Measurements from ENCODE around the gene PTPRM. TPM values are rescaled to one million over a fixed set of nuclear protein-coding genes. Genes with fewer than 3 reads are reported as not detected.

PTPRM gene
- total RNA-seq, 1 donor from 2014 or later, result 10.7 TPM

DNA sequence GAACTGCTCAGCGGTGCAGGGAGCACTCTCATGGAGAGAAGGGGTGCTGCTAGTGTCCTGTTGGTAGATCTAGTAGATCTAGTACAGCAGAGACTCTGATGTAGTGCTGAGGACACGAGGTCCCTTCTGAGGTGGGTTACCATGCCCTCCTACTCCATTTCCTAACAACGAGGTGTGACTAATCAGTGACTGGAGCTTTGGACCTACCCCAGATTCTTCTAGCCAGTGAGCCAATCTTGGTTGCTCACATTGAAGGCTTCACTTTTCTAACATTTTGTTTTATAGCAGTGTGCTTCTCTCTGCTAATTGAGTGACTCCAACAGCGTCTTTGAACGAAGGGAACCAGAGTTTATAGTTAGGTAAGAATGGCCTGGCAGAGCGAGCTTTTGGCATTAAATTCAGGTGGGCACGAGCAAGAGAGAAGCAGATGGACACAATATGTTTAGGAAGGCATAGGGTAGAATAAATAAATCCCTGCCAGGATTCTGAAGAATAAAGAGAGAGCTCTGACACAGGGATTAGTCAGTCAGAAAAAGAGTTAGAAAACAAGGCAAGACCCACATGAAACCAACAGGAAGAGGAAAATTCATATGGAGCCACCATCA lies 736.1 kb downstream of the PTPRM start:
- no peak for DNase-seq (ENCODE audit: low spot score)
- Mint-ChIP-seq H3K9me3 (no peaks in the 10 kb centered on the region), H3K27ac (no peak overlapping the region), H3K4me3 (no peak overlapping the region), H3K36me3 (ENCODE audit: low read depth) (no peaks in the 10 kb centered on the region), H3K27me3 (ENCODE audit: insufficient read depth) (no peaks in the 10 kb centered on the region), H3K4me1 (ENCODE audit: low read depth) (no peaks in the 10 kb centered on the region)
- intact Hi-C loops (cut with micrococcal nuclease), result no loop called here

DNA sequence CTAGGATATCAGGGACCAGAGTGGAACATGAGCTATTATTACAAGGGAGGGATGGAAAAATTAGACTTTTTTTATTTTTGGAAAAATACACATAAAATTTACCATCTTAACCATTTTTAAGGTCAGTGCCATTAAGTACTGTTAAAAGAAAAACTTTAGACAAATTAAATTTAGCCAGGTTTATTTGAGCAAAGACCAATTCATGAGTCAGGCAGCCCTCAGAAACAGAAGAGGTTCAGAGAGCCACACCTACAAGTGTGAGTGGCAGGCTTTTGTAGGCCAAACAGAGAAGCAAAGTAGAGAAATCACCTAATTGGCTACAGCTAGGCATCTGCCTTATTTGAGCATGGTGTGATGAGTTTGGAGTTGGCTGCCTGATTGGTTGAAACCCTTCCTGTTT lies 740.8 kb downstream of the PTPRM start:
- intact Hi-C loops (cut with micrococcal nuclease), result no loop called here
- no peak for DNase-seq (ENCODE audit: low spot score)
- H3K4me3 Mint-ChIP-seq, result no peak overlapping the region
- H3K27me3 Mint-ChIP-seq (ENCODE audit: insufficient read depth), result no peaks in the 10 kb centered on the region
- H3K9me3 Mint-ChIP-seq, result no peaks in the 10 kb centered on the region
- H3K27ac Mint-ChIP-seq, result no peak overlapping the region
- H3K36me3 Mint-ChIP-seq (ENCODE audit: low read depth), result no peaks in the 10 kb centered on the region
- no peaks in the 10 kb centered on the region for H3K4me1 Mint-ChIP-seq (ENCODE audit: low read depth)

- no peak overlapping the region for H3K4me3 Mint-ChIP-seq
- intact Hi-C loops (cut with micrococcal nuclease), result no loop called here
Observed at GRCh38 chr18:8313043-8313442, 745.9 kb downstream of the PTPRM start.

DNA sequence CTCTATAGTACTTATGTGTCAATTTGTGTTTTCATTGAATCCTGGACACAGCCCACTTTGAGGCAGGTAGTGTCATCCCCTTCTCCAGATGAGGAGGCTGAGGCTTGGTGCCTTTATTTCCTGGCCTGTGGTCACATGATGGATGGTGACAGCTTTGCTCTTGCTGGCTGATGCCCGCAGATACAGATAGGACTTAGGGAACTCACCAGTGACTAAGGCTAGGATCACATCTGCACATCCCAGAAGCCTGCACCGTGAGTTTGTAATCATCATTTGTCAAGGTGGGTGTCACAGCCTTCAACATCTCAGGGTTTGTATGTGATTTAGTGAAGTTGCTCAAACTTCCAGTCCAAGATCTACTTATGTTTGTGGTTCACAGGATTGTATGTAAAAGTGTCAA lies 747.0 kb downstream of the PTPRM start:
- H3K36me3 Mint-ChIP-seq (ENCODE audit: low read depth), result no peaks in the 10 kb centered on the region
- no peak overlapping the region for H3K4me3 Mint-ChIP-seq
- H3K27ac Mint-ChIP-seq, result no peak overlapping the region
- no peaks in the 10 kb centered on the region for H3K27me3 Mint-ChIP-seq (ENCODE audit: insufficient read depth)
- no peaks in the 10 kb centered on the region for H3K4me1 Mint-ChIP-seq (ENCODE audit: low read depth)
- no peaks in the 10 kb centered on the region for H3K9me3 Mint-ChIP-seq
- intact Hi-C loops (cut with micrococcal nuclease), result no loop called here
- no peak for DNase-seq (ENCODE audit: low spot score)

More at GRCh38 chr18:8313043-8313442, 745.9 kb downstream of the PTPRM start:
- no peaks in the 10 kb centered on the region for H3K27me3 Mint-ChIP-seq (ENCODE audit: insufficient read depth)
- no peak for DNase-seq (ENCODE audit: low spot score)
- no peaks in the 10 kb centered on the region for H3K4me1 Mint-ChIP-seq (ENCODE audit: low read depth)
- H3K27ac Mint-ChIP-seq, result no peak overlapping the region
- H3K9me3 Mint-ChIP-seq, result no peaks in the 10 kb centered on the region
- H3K36me3 Mint-ChIP-seq (ENCODE audit: low read depth), result no peaks in the 10 kb centered on the region

GRCh38 chr18:8319798-8320489 lies 752.8 kb downstream of the PTPRM start:
- Mint-ChIP-seq H3K27ac (no peak overlapping the region), H3K27me3 (ENCODE audit: insufficient read depth) (no peaks in the 10 kb centered on the region), H3K4me3 (no peak overlapping the region), H3K4me1 (ENCODE audit: low read depth) (no peaks in the 10 kb centered on the region), H3K9me3 (no peaks in the 10 kb centered on the region), H3K36me3 (ENCODE audit: low read depth) (no peaks in the 10 kb centered on the region)
- intact Hi-C loops (cut with micrococcal nuclease), result no loop called here
- no peak for DNase-seq (ENCODE audit: low spot score)

GRCh38 chr18:8322486-8322885 lies 755.4 kb downstream of the PTPRM start:
- DNase-seq (ENCODE audit: low spot score), result no peak
- H3K9me3 Mint-ChIP-seq, result no peaks in the 10 kb centered on the region
- H3K4me3 Mint-ChIP-seq, result no peak overlapping the region
- no peaks in the 10 kb centered on the region for H3K36me3 Mint-ChIP-seq (ENCODE audit: low read depth)
- no peaks in the 10 kb centered on the region for H3K27me3 Mint-ChIP-seq (ENCODE audit: insufficient read depth)
- no peaks in the 10 kb centered on the region for H3K4me1 Mint-ChIP-seq (ENCODE audit: low read depth)
- intact Hi-C loops (cut with micrococcal nuclease), result no loop called here
- H3K27ac Mint-ChIP-seq, result no peak overlapping the region

GRCh38 chr18:8324343-8325065 lies 757.4 kb downstream of the PTPRM start:
- no peak for DNase-seq (ENCODE audit: low spot score)
- no peaks in the 10 kb centered on the region for H3K4me1 Mint-ChIP-seq (ENCODE audit: low read depth)
- H3K27me3 Mint-ChIP-seq (ENCODE audit: insufficient read depth), result no peaks in the 10 kb centered on the region
- intact Hi-C loops (cut with micrococcal nuclease), result no loop called here
- no peak overlapping the region for H3K4me3 Mint-ChIP-seq
- H3K27ac Mint-ChIP-seq, result no peak overlapping the region
- no peaks in the 10 kb centered on the region for H3K36me3 Mint-ChIP-seq (ENCODE audit: low read depth)
- H3K9me3 Mint-ChIP-seq, result no peaks in the 10 kb centered on the region

GRCh38 chr18:8326763-8327394 lies 759.8 kb downstream of the PTPRM start:
- no peaks in the 10 kb centered on the region for H3K4me1 Mint-ChIP-seq (ENCODE audit: low read depth)
- H3K27me3 Mint-ChIP-seq (ENCODE audit: insufficient read depth), result no peaks in the 10 kb centered on the region
- no peaks in the 10 kb centered on the region for H3K36me3 Mint-ChIP-seq (ENCODE audit: low read depth)
- intact Hi-C loops (cut with micrococcal nuclease), result no loop called here
- no peak overlapping the region for H3K4me3 Mint-ChIP-seq
- no peaks in the 10 kb centered on the region for H3K9me3 Mint-ChIP-seq
- DNase-seq (ENCODE audit: low spot score), result no peak
- no peak overlapping the region for H3K27ac Mint-ChIP-seq

GRCh38 chr18:8328126-8328525 lies 761.0 kb downstream of the PTPRM start:
- no peaks in the 10 kb centered on the region for H3K4me1 Mint-ChIP-seq (ENCODE audit: low read depth)
- no peaks in the 10 kb centered on the region for H3K36me3 Mint-ChIP-seq (ENCODE audit: low read depth)
- intact Hi-C loops (cut with micrococcal nuclease), result no loop called here
- no peaks in the 10 kb centered on the region for H3K27me3 Mint-ChIP-seq (ENCODE audit: insufficient read depth)
- H3K4me3 Mint-ChIP-seq, result no peak overlapping the region
- no peak for DNase-seq (ENCODE audit: low spot score)
- H3K27ac Mint-ChIP-seq, result no peak overlapping the region
- H3K9me3 Mint-ChIP-seq, result no peaks in the 10 kb centered on the region

DNA sequence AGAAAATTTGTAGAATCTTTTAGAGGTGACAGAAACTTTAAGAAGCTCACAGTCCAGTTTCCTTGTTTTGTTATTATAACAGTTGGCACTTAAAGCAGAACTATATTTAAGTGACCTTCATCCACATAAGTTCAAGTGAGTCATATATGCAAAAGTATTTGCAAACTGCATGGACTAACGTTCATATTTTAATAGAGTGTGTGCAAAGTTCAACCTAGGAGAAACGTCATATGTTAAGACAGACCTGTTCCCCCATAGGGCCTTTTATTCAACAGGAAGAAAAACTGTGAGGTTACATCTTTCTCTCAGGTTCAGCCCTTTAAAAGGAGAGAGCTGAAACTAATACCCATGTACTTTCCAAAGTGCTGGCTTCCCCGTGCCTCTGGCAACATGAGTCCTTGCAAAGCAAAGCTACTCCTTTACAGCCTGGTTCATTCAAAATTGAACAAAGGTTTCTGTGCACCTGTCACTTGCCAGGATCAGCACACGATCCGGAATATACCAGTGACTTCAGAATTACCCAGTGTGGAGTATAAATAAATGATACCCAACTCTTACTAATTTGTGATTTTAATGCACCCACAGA lies 762.2 kb downstream of the PTPRM start:
- intact Hi-C loops (cut with micrococcal nuclease), result no loop called here
- Mint-ChIP-seq H3K36me3 (ENCODE audit: low read depth) (no peaks in the 10 kb centered on the region), H3K4me1 (ENCODE audit: low read depth) (no peaks in the 10 kb centered on the region), H3K27me3 (ENCODE audit: insufficient read depth) (no peaks in the 10 kb centered on the region), H3K27ac (no peak overlapping the region), H3K4me3 (no peak overlapping the region), H3K9me3 (no peaks in the 10 kb centered on the region)
- no peak for DNase-seq (ENCODE audit: low spot score)

GRCh38 chr18:8330575-8330974 lies 763.5 kb downstream of the PTPRM start:
- Mint-ChIP-seq H3K27me3 (ENCODE audit: insufficient read depth) (no peaks in the 10 kb centered on the region), H3K27ac (peak overlapping the region; percentile 43), H3K4me1 (ENCODE audit: low read depth) (no peaks in the 10 kb centered on the region), H3K36me3 (ENCODE audit: low read depth) (no peaks in the 10 kb centered on the region), H3K4me3 (no peak overlapping the region), H3K9me3 (no peaks in the 10 kb centered on the region)
- intact Hi-C loops (cut with micrococcal nuclease), result no loop called here
- no peak for DNase-seq (ENCODE audit: low spot score)

GRCh38 chr18:8332286-8332685 lies 765.2 kb downstream of the PTPRM start:
- H3K27me3 Mint-ChIP-seq (ENCODE audit: insufficient read depth), result no peaks in the 10 kb centered on the region
- H3K4me3 Mint-ChIP-seq, result no peak overlapping the region
- no peak overlapping the region for H3K27ac Mint-ChIP-seq
- H3K4me1 Mint-ChIP-seq (ENCODE audit: low read depth), result no peaks in the 10 kb centered on the region
- no peak for DNase-seq (ENCODE audit: low spot score)
- no peaks in the 10 kb centered on the region for H3K9me3 Mint-ChIP-seq
- H3K36me3 Mint-ChIP-seq (ENCODE audit: low read depth), result no peaks in the 10 kb centered on the region
- intact Hi-C loops (cut with micrococcal nuclease), result no loop called here

- no peaks in the 10 kb centered on the region for H3K4me1 Mint-ChIP-seq (ENCODE audit: low read depth)
- DNase-seq (ENCODE audit: low spot score), result no peak
- no peak overlapping the region for H3K4me3 Mint-ChIP-seq
- intact Hi-C loops (cut with micrococcal nuclease), result no loop called here
- no peaks in the 10 kb centered on the region for H3K36me3 Mint-ChIP-seq (ENCODE audit: low read depth)
- H3K9me3 Mint-ChIP-seq, result no peaks in the 10 kb centered on the region
- no peaks in the 10 kb centered on the region for H3K27me3 Mint-ChIP-seq (ENCODE audit: insufficient read depth)
- no peak overlapping the region for H3K27ac Mint-ChIP-seq
Observed at GRCh38 chr18:8333961-8334360, 766.8 kb downstream of the PTPRM start.

Measured in activated T-helper 1 cell treated with anti-CD3 and anti-CD28 coated beads, Interleukin-12 subunit alpha, Interleukin-12 subunit beta, Interleukin-2, Interleukin-4 antibody, amounts not matched to agents 30 ng/mL and 10 ng/mL and 1 ng/mL, durations not matched to agents 14 hours and 24 hours and 36 hours (primary cell).